ENCODE measurements around the gene ZCCHC9. TPM values are rescaled to one million over a fixed set of nuclear protein-coding genes. Genes with fewer than 3 reads are reported as not detected.

Gene ZCCHC9
- total RNA-seq, 1 experiment from 2014 or later, result 32.2 TPM

DNA sequence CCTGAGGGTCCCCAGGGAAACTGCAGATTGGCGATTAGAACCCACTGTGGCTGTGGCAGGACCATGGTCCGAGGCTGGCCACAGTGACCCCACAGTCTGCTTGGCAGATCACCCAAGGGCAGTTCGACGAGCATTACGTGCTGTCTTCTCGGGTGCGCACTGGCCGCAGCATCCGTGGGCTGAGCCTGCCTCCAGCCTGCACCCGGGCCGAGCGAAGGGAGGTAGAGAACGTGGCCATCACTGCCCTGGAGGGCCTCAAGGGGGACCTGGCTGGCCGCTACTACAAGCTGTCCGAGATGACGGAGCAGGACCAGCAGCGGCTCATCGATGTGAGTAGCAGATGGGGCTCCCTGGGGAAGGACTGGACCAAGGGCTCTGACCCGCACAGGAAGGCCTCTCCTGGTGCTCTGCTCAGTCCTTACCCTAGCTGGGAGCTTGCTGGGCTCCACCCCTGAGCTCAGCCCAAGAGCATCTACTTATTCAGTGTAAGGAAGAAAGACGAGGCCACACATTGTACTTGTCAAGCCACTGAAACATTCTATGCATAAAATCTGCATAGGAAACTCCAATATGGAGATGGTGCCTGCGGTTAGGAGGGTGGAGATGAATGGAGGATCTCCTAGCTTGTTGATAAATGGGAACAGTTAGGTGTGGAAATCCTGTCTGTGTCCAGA, 46.4 kb upstream of the ZCCHC9 start:
- no peaks in the 10 kb centered on the region; the same call in 1 of the 2 replicates for H3K79me2 ChIP-seq (ENCODE audit: insufficient read depth, low read length)
- peaks cover under 1 to 4% of the 10 kb centered on the region in 2 experiments; a peak in 4 of 5 replicates for H3K9me3 Mint-ChIP-seq
- H3K23ac ChIP-seq (ENCODE audit: insufficient read length, low read depth, low read length), result no peak overlapping the region
- no peak overlapping the region for H2BK15ac ChIP-seq (ENCODE audit: low read depth, low read length)
- no peak overlapping the region for H3K27ac ChIP-seq (ENCODE audit: insufficient read length, low read depth, low read length)
- H2AK5ac ChIP-seq (ENCODE audit: insufficient read length, low read length), result no peak overlapping the region
- peak overlapping the region; percentile 17; the same call in 1 of the 2 replicates for H3K14ac ChIP-seq (ENCODE audit: insufficient read depth, low read length)
- no peak overlapping the region for H2BK5ac ChIP-seq (ENCODE audit: insufficient read length, low read length)
- no peak for DNase-seq
- peaks cover 13% of the 10 kb centered on the region for H3K79me1 ChIP-seq (ENCODE audit: insufficient read depth, low read depth, low read length, poor library complexity, severe bottlenecking)
- TF ChIP-seq, protein P1, sequence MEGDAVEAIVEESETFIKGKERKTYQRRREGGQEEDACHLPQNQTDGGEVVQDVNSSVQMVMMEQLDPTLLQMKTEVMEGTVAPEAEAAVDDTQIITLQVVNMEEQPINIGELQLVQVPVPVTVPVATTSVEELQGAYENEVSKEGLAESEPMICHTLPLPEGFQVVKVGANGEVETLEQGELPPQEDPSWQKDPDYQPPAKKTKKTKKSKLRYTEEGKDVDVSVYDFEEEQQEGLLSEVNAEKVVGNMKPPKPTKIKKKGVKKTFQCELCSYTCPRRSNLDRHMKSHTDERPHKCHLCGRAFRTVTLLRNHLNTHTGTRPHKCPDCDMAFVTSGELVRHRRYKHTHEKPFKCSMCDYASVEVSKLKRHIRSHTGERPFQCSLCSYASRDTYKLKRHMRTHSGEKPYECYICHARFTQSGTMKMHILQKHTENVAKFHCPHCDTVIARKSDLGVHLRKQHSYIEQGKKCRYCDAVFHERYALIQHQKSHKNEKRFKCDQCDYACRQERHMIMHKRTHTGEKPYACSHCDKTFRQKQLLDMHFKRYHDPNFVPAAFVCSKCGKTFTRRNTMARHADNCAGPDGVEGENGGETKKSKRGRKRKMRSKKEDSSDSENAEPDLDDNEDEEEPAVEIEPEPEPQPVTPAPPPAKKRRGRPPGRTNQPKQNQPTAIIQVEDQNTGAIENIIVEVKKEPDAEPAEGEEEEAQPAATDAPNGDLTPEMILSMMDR (conservative IDR thresholded peaks at IDR 0.05), result no peak
- H3K23me2 ChIP-seq (ENCODE audit: insufficient read length, low read depth, low read length, poor library complexity, severe bottlenecking), result no peaks in the 10 kb centered on the region
- no CpG with 5 or more reads among the region's 21 CpGs for WGBS (ENCODE audit: extremely low coverage, insufficient read length, low lambda C conversion rate)
- no peak overlapping the region for H3K9ac ChIP-seq (ENCODE audit: extremely low read depth, insufficient read length, low read length)
- no peaks in the 10 kb centered on the region for H3K27me3 ChIP-seq (ENCODE audit: insufficient read depth, low read length)
- H3K4me1 Mint-ChIP-seq, result peaks cover 12 to 29% of the 10 kb centered on the region in 2 experiments
- H4K20me1 ChIP-seq (ENCODE audit: control insufficient read depth, insufficient read depth, insufficient read length), result no peaks in the 10 kb centered on the region
- H3K4me3 Mint-ChIP-seq, result no peak overlapping the region
- no peaks in the 10 kb centered on the region for H3K9me3 ChIP-seq (ENCODE audit: control insufficient read depth, low read depth, low read length)
- no peak overlapping the region for H2BK20ac ChIP-seq (ENCODE audit: low read depth, low read length, poor library complexity, severe bottlenecking)
- H3K27ac Mint-ChIP-seq, result peak overlapping the region in 2 of 3 experiments; percentile 22 to 48; a peak in 3 of 7 replicates
- H3K4ac ChIP-seq (ENCODE audit: low read depth, low read length), result no peak overlapping the region
- no peak overlapping the region for H2BK12ac ChIP-seq (ENCODE audit: insufficient read length, low read depth, low read length)
- no peak overlapping the region for H4K8ac ChIP-seq (replicated peaks; ENCODE audit: insufficient read length, low read depth, low read length)
- no peak overlapping the region for H2BK120ac ChIP-seq (ENCODE audit: low read depth, low read length, poor library complexity, severe bottlenecking)
- no peaks in the 10 kb centered on the region for H3K27me3 Mint-ChIP-seq (ENCODE audit: low read depth)
- H4K5ac ChIP-seq (ENCODE audit: insufficient read length, low read depth, low read length), result no peak overlapping the region
- H3K36me3 Mint-ChIP-seq (ENCODE audit: insufficient read depth in 1 of 3, low read depth in 3 of 3), result peaks cover 11 to 23% (median 14%) of the 10 kb centered on the region in 3 experiments; a peak in 6 of 7 replicates
- H3K56ac ChIP-seq (ENCODE audit: insufficient read length, low read depth, low read length), result no peak overlapping the region
- H3K18ac ChIP-seq (ENCODE audit: insufficient read length, low read depth, low read length), result no peak overlapping the region
- no peak overlapping the region for H2AFZ ChIP-seq (ENCODE audit: low read length)
- H4K91ac ChIP-seq (ENCODE audit: insufficient read length, low read depth, low read length), result no peak overlapping the region
- H3K4me2 ChIP-seq (ENCODE audit: insufficient read depth, insufficient read length, low read length), result no peak overlapping the region
- no peak overlapping the region for H3T11ph ChIP-seq (ENCODE audit: low read length)
- peaks cover 3% of the 10 kb centered on the region; the same call in 1 of the 2 replicates for H3K4me1 ChIP-seq (ENCODE audit: insufficient read depth, low read length)

All from H9 (cell line).